Measurements from ENCODE around the gene INPP5E.

Gene INPP5E

GRCh38 chr9:136401173-136401922 is 38.3 kb downstream of the INPP5E start:
- no peak for DNase-seq

- DNase-seq: peak; percentile 40 to 84
These were observed 39.4 kb downstream of the INPP5E start, which contains the start of gene SNAPC4 for GRCh38 chr9:136400038-136400834. SNAPC4 (minus strand) TSS chr9:136400170; CDS start chr9:136398428, 1,742 bp downstream.

- no peak for DNase-seq
These were observed 40.2 kb downstream of the INPP5E start for GRCh38 chr9:136399176-136400037.

GRCh38 chr9:136398286-136398685 is 41.4 kb downstream of the INPP5E start:
- DNase-seq: no peak

- DNase-seq: no peak
These were observed 42.0 kb downstream of the INPP5E start for GRCh38 chr9:136397643-136398042.

- no peak for DNase-seq
These were observed 43.5 kb downstream of the INPP5E start for GRCh38 chr9:136396219-136396515.

GRCh38 chr9:136395345-136396218 is 44.1 kb downstream of the INPP5E start:
- no peak for DNase-seq

GRCh38 chr9:136395020-136395340 is 44.7 kb downstream of the INPP5E start:
- DNase-seq: no peak

GRCh38 chr9:136394312-136395019 is 45.2 kb downstream of the INPP5E start:
- DNase-seq: no peak

- no peak for DNase-seq
These were observed 46.1 kb downstream of the INPP5E start for GRCh38 chr9:136393531-136393930.

GRCh38 chr9:136392538-136393449 is 46.9 kb downstream of the INPP5E start:
- DNase-seq: no peak

GRCh38 chr9:136391737-136392537 is 47.7 kb downstream of the INPP5E start:
- DNase-seq: no peak

- DNase-seq: no peak
These were observed 50.2 kb downstream of the INPP5E start for GRCh38 chr9:136389396-136389795.

GRCh38 chr9:136387217-136387616 is 52.4 kb downstream of the INPP5E start:
- DNase-seq: no peak

GRCh38 chr9:136386018-136386417 is 53.6 kb downstream of the INPP5E start:
- DNase-seq: peak; percentile 1 to 42

- no peak for DNase-seq
These were observed 54.6 kb downstream of the INPP5E start for GRCh38 chr9:136385015-136385414.

GRCh38 chr9:136383436-136383835 is 56.2 kb downstream of the INPP5E start:
- no peak for DNase-seq

GRCh38 chr9:136381966-136382513 is 57.6 kb downstream of the INPP5E start:
- no peak for DNase-seq

GRCh38 chr9:136381311-136381710 is 58.3 kb downstream of the INPP5E start:
- DNase-seq: no peak
